LNCAP (cell line): Measurements from ENCODE around the gene ZNF280A.

Experiments
- TF ChIP-seq, protein P1 (sequence below): fragments of 450-650 bp; IDR thresholded peaks from 2 replicates; pipeline ENCODE4 v1.5.1; 2017; ENCODE audit warnings: mild to moderate bottlenecking

Gene ZNF280A

DNA sequence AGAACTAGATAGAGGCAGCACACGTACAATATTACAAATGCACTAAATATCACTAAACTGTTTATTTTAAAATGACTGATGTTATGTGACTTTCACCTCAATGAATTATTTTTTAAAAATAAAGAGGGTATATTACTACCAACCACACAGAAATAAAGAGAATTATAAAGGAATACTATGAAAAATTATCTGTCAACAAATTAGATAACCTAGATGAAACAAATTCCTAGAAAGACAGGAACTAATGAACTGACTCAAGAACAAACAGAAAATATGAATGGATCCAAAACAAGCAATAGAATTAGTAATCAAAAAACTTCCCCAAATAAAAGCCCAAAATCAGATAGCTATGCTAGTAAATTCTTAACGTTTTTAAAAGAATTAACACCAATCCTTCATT lies 21.8 kb downstream of the ZNF280A start:
- TF ChIP-seq, protein P1, sequence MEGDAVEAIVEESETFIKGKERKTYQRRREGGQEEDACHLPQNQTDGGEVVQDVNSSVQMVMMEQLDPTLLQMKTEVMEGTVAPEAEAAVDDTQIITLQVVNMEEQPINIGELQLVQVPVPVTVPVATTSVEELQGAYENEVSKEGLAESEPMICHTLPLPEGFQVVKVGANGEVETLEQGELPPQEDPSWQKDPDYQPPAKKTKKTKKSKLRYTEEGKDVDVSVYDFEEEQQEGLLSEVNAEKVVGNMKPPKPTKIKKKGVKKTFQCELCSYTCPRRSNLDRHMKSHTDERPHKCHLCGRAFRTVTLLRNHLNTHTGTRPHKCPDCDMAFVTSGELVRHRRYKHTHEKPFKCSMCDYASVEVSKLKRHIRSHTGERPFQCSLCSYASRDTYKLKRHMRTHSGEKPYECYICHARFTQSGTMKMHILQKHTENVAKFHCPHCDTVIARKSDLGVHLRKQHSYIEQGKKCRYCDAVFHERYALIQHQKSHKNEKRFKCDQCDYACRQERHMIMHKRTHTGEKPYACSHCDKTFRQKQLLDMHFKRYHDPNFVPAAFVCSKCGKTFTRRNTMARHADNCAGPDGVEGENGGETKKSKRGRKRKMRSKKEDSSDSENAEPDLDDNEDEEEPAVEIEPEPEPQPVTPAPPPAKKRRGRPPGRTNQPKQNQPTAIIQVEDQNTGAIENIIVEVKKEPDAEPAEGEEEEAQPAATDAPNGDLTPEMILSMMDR, result no peak

DNA sequence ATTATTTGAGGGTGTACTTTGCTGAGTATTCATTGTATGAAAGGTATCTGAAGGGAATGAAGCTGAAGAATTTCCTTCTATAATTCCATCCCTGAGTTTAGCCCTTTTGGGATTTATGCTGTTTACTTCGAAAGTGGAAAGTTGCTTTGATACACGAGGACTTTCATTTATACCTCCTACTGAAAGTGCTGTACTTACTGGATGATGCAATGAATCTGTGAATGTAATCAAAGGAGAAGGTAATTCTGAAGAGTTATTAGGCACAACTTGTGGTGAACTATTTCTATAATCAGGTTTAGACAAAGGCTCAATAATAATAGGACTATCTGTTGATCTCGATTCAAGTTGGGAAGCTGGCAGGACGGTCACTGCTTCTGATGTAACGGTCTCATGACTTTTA lies 31.3 kb downstream of the ZNF280A start:
- TF ChIP-seq, protein P1, result no peak

DNA sequence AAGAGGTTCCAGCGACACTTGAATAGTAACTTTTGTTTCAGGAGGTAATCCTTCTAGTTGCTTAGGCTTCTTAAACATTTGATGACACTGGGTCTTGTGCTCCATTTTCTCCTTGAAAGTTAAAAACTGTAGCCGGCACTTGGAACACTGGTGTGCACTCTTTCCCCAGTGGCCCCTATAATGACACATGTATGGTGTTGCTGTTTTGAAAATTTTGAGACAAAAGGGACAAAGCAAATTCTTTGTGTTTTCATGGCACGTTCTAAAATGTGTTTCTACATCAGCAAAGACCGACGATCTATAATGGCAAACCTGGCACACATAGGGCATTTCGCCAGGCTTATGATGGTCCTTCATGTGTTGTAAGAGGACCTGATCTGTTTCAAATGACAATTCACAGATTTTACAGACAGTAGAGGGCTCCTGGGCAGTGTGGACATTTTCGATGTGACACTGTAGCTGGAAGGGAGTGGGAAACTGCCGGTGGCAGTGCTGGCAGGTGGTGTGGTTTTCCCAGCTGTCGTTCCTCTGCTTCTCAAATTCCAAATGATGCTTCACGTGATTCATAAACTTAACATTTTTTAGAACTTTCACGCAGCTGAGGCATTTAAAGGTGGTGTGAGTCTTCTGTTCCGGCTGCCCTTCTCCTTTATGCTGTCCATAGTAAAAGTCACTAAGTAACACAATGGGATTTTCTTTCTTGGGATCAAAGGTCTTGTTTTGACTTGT lies 32.0 kb downstream of the ZNF280A start:
- TF ChIP-seq, protein P1, result no peak

DNA sequence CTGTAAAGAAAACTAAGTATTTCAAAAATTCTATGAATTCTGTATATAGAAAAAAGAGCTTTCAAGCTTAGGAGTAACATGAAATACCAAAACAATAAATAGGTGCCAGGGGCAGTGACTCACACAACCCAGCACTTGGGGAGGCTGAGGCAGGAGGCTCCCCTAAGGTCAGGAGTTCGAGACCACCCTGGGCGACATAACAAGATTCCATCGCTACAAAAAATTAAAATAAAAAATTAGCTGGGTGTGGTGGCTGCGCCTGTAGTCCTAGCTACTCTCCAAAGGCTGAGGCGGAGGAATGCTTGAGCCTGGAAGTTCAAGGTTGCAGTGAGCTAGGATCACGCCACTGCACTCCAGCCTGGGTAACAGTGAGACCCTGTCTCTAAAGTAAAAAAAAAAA lies 33.0 kb downstream of the ZNF280A start:
- TF ChIP-seq, protein P1, result no peak

DNA sequence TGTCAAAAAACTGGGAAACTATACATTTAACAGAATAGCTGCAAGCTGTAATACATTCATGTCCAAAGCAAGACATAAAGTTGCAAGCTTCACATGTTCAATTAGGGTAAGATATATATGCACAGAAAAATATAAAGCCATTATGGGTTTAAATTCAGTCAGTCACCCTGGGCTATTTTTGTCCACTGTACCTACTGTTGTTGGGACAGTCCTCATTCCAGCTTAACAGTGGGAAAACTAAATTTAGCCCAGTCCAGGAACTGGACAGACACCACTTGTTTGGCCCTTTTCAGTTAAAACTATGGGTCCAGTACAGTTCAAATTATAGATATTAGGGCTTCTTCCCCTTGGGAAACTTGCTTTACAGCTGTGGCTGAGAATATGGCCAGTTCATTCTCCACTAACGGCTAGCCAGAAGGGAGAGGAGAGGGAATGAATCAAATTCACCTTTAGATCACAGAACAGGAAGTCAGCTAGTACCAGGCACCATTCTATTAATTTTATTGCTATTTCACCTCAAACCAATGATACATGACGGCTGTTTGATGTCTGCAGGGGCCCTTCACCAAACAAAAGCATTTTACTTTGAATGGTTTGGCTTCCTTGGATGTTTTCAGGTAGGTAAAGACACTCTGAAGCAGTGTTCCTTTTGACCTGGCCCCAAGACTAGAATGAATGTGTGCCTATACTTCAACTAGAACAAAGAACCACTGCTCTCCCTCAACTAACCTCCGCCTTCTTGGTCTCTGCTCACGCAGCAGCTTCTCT lies 33.8 kb downstream of the ZNF280A start:
- TF ChIP-seq, protein P1, result no peak

DNA sequence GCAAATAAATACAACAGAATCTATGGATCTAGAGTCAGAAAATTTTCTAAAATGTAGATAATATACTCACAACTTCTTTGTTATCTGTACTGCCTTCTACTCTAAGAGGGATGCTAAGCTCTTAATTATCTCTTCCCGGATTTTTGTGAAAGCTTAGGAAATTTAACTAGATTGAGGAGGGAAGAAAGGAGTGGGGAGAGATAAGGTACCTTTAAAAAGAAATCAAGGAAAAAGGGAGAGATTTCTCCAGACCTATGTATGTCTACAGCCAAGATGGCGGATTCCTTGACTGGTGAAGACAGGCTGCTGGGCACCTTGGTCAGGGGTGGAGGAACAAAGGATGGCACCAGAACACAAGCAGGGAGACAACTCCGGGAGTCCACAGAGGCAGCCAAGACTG lies 34.5 kb downstream of the ZNF280A start:
- TF ChIP-seq, protein P1, result no peak

DNA sequence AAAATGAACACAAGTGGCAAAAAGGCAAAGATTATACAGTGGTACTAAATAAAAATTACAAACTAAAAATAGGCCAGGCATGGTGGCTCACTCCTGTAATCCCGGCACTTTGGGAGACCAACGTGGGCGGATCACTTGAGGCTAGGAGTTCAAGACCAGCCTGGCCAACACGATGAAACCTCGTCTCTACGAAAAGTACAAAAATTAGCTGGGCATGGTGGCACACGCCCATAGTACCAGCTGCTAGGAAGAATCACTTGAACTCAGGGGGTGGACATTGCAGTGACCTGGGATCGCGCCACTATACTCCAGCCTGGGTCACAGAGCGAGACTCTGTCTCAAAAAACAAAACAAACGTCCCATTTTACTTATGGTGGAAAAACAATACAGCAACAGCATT lies 36.0 kb downstream of the ZNF280A start:
- TF ChIP-seq, protein P1, result no peak
